Trophoblast cell (in vitro differentiated cells and primary cell): ENCODE measurements around the gene VSIG10.

Experiments used
- DNase-seq, 2 donors: peaks; one replicate each; pipeline ENCODE4 v3.0.0-alpha.2; 2016
- H2AFZ ChIP-seq: 2 replicates; pipeline ENCODE4 v1.6.1; 2013; ENCODE audit warnings: low read length, moderate library complexity, mild to moderate bottlenecking; ENCODE audit not compliant: insufficient read depth, poor library complexity
- H2AK5ac ChIP-seq: 2 replicates; pipeline ENCODE4 v1.6.1; 2013; ENCODE audit warnings: mild to moderate bottlenecking, low read length
- H2BK120ac ChIP-seq: 2 replicates; pipeline ENCODE4 v1.6.1; 2013; ENCODE audit warnings: low read length, mild to moderate bottlenecking, moderate library complexity; ENCODE audit not compliant: insufficient read depth, poor library complexity
- H2BK12ac ChIP-seq: 2 replicates; pipeline ENCODE4 v1.6.1; 2013; ENCODE audit warnings: mild to moderate bottlenecking, low read length, moderate library complexity
- H2BK5ac ChIP-seq: 2 replicates; pipeline ENCODE4 v1.6.1; 2013; ENCODE audit warnings: low read length, low read depth, moderate library complexity, mild to moderate bottlenecking; ENCODE audit not compliant: poor library complexity
- H3K14ac ChIP-seq: 2 replicates; pipeline ENCODE4 v1.6.1; 2013; ENCODE audit warnings: mild to moderate bottlenecking, low read length
- H3K18ac ChIP-seq: 2 replicates; pipeline ENCODE4 v1.6.1; 2013; ENCODE audit warnings: mild to moderate bottlenecking, low read length
- H3K23ac ChIP-seq: 2 replicates; pipeline ENCODE4 v1.6.1; 2013; ENCODE audit warnings: low read length
- H3K27ac ChIP-seq: 2 replicates; pipeline ENCODE4 v1.5.1; 2013; ENCODE audit warnings: low read depth, mild to moderate bottlenecking, inconsistent platforms, low read length, moderate library complexity
- H3K27me3 ChIP-seq: 2 replicates; pipeline ENCODE4 v1.6.1; 2013; ENCODE audit warnings: inconsistent platforms, mild to moderate bottlenecking, low read length, moderate library complexity; ENCODE audit not compliant: insufficient read depth
- H3K36me3 ChIP-seq, 2 experiments: 1 replicate in 1 of 2; 2 replicates in 1 of 2; pipeline ENCODE4 v1.6.1; 2013; ENCODE audit warnings: low read length in 2 of 2, mild to moderate bottlenecking in 2 of 2, moderate library complexity in 1 of 2; ENCODE audit not compliant: insufficient read depth in 2 of 2, control insufficient read depth in 1 of 2
- H3K4ac ChIP-seq: 2 replicates; pipeline ENCODE4 v1.6.1; 2013; ENCODE audit warnings: low read depth, mild to moderate bottlenecking, low read length, moderate library complexity
- H3K4me1 ChIP-seq, 2 experiments: 1 replicate in 1 of 2; 2 replicates in 1 of 2; pipeline ENCODE4 v1.6.1; 2013; ENCODE audit warnings: low read length in 2 of 2, mild to moderate bottlenecking in 2 of 2, moderate library complexity in 1 of 2; ENCODE audit not compliant: insufficient read depth in 2 of 2, control insufficient read depth in 1 of 2
- H3K4me2 ChIP-seq: 2 replicates; pipeline ENCODE4 v1.6.1; 2013; ENCODE audit warnings: inconsistent platforms, mild to moderate bottlenecking, low read length, moderate library complexity
- H3K4me3 ChIP-seq: 2 replicates; pipeline ENCODE4 v1.5.1; 2013; ENCODE audit warnings: mild to moderate bottlenecking, low read depth, low read length, inconsistent platforms
- H3K79me1 ChIP-seq: one replicate; pipeline ENCODE4 v1.6.1; 2013; ENCODE audit warnings: low read length
- H3K79me2 ChIP-seq: 2 replicates; pipeline ENCODE4 v1.6.1; 2013; ENCODE audit warnings: low read length, mild to moderate bottlenecking; ENCODE audit not compliant: control insufficient read depth, insufficient read depth, poor library complexity
- H3K9ac ChIP-seq: 2 replicates; pipeline ENCODE4 v1.6.1; 2013; ENCODE audit warnings: mild to moderate bottlenecking, low read length
- H3K9me3 ChIP-seq: 2 replicates; pipeline ENCODE4 v1.6.1; 2013; ENCODE audit warnings: low read depth, mild to moderate bottlenecking, control low read depth, inconsistent platforms, low read length; ENCODE audit not compliant: insufficient read depth
- H4K12ac ChIP-seq: 2 replicates; pipeline ENCODE4 v1.6.1; 2013; ENCODE audit warnings: low read depth, mild to moderate bottlenecking, low read length, moderate library complexity
- H4K8ac ChIP-seq: 2 replicates; pipeline ENCODE4 v1.6.1; 2013; ENCODE audit warnings: low read depth, mild to moderate bottlenecking, low read length, moderate library complexity
- H4K91ac ChIP-seq: one replicate; pipeline ENCODE4 v1.6.1; 2013; ENCODE audit warnings: low read depth, mild to moderate bottlenecking, low read length, moderate library complexity
- WGBS: extraction: QIAGEN DNeasy Blood & Tissue Kit; methylation state at CpG from one replicate; pipeline ENCODE4 v1.1.7; 2013; ENCODE audit warnings: missing lambda C conversion rate; ENCODE audit not compliant: insufficient read length, insufficient coverage; ENCODE audit errors: extremely low coverage; 5-methylcytosine and 5-hydroxymethylcytosine counted together

Gene VSIG10

DNA sequence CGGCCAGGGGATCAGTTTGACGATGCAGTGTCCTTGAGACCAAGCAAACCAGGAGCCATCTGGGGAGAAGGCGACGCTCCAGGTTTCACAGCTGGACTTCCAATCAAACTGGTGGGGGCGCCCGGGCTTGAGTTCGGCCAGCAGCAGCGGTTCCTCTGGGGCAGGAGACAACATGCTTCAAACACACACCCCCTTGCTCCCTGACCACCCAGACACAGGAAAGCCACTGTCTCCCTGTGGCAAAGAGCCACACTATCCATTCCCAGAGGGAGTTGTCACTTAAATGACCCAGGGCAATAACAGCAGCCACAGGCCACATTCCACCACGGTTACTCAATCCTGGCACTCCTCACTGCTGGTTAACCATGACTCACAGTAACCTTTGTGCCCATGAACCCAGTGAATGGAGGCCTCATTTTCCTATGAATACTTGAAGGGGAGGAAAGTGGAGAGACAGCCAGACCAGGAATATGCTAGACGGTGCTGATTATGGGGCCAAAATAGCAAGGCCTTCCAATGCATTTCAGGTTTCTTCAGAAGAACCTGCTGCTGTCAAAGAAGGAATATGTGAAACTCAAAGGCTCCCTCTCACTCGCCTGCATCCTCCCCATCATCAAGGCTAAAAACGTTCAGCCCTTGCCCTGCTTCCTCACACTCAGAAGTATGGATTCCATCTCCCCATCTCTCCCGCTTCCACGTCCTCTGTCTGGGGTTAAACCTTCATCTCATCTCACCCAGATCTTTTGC, 51.3 kb downstream of the VSIG10 start:
- H4K12ac ChIP-seq = no peak overlapping the region
- peak; percentile 97 to 99 for DNase-seq
- no peaks in the 10 kb centered on the region for H3K27me3 ChIP-seq
- no peaks in the 10 kb centered on the region for H3K79me2 ChIP-seq
- peaks cover 6 to 12% of the 10 kb centered on the region in 2 experiments for H3K4me1 ChIP-seq
- no peak overlapping the region for H3K4ac ChIP-seq
- no peak overlapping the region for H3K9ac ChIP-seq
- no peak overlapping the region for H3K4me3 ChIP-seq
- H2AK5ac ChIP-seq = no peak overlapping the region
- peak overlapping the region; percentile 20 for H4K91ac ChIP-seq
- H3K27ac ChIP-seq = peak overlapping the region; percentile 36
- H3K23ac ChIP-seq = no peak overlapping the region
- no CpG with 5 or more reads among the region's 14 CpGs for WGBS
- peak overlapping the region; percentile 14 for H3K4me2 ChIP-seq
- H2AFZ ChIP-seq = no peak overlapping the region
- no peak overlapping the region for H3K14ac ChIP-seq
- H4K8ac ChIP-seq = no peak overlapping the region
- H3K9me3 ChIP-seq = no peaks in the 10 kb centered on the region
- H2BK12ac ChIP-seq = peak overlapping the region; percentile 41
- peaks cover 15% of the 10 kb centered on the region in 2 experiments for H3K36me3 ChIP-seq
- H3K79me1 ChIP-seq = peaks cover 4% of the 10 kb centered on the region
- no peak overlapping the region for H3K18ac ChIP-seq
- no peak overlapping the region for H2BK5ac ChIP-seq
- H2BK120ac ChIP-seq = peak overlapping the region; percentile 14

DNA sequence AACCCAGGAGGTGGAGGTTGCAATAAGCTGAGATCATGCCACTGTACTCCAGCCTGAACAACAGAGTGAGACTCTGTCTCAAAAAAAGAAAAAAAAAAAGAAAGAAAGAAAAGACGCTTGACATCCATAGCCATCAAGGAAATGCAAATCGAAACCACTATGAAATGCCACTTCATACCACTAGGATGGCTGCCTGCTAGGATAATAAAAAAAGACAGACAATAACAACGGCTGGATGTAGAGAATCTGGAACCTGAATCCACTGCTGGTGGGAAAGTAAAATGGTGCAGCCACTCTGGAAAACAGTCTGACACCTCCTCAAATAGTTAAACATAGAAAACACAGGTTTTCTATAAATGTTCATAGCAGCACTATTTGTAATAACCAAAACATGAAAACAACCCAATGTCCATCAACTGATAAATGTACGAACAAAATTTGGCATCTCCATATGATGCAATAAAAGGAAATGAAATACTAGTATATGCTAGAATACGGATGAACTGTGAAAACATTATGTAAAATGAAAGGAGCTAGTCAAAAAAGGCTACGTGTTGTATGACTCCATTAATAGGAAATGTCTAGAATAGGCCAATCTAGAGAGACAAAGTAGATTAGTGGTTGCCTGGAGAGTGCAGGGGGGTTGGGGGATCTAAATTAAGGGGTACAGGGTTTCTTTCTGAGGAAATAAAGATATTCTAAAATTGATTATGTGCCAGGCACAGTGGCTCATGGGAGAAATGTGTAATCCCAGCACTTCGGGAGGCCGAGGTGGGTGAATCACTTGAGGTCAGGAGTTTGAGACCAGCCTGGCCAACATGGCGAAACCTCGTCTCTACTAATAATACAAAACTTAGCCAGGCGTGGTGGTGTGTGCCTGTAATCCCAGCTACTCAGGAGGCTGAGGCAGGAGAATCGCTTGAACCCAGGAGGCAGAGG, 52.6 kb downstream of the VSIG10 start:
- no CpG with 5 or more reads among the region's 12 CpGs for WGBS
- peaks cover 4% of the 10 kb centered on the region for H3K79me1 ChIP-seq

DNA sequence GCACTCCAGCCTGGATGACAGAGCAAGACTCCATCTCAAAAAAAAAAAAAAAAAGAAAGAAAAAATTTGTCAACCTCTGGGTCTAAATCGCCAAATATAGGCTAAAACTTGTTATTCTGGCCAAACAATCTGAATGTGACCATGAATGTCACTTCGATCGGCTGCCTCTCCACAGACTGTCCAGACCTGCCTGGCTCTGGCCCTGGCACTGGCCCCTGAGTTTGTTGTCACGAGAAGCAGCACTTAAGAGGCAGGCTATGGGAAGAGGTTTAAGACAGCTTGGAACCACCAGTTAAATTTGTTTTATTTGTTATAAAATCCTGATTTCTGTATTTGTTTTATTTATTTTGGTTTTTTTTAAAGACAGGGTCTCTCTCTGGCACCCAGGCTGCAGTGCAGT, 57.4 kb downstream of the VSIG10 start:
- Histone ChIP-seq H3K14ac (no peak overlapping the region), H3K4me3 (no peak overlapping the region), H3K79me1 (no peaks in the 10 kb centered on the region), H3K23ac (no peak overlapping the region), H4K12ac (no peak overlapping the region), H3K27ac (no peak overlapping the region), H2BK12ac (no peak overlapping the region), H2AK5ac (no peak overlapping the region), H2AFZ (no peak overlapping the region), H4K91ac (no peak overlapping the region), H2BK120ac (no peak overlapping the region), H3K18ac (no peak overlapping the region), H3K9me3 (peaks cover 3% of the 10 kb centered on the region), H3K27me3 (no peaks in the 10 kb centered on the region), H3K79me2 (no peaks in the 10 kb centered on the region), H3K4ac (no peak overlapping the region), H3K4me1 (no peaks in the 10 kb centered on the region), H4K8ac (no peak overlapping the region), H3K4me2 (no peak overlapping the region), H2BK5ac (no peak overlapping the region), H3K36me3 (peaks cover 31 to 33% of the 10 kb centered on the region in 2 experiments), H3K9ac (no peak overlapping the region)
- WGBS = no CpG with 5 or more reads among the region's 4 CpGs
- DNase-seq = no peak

More for the DNA sequence above, 52.6 kb downstream of the VSIG10 start:
- Histone ChIP-seq H3K27me3 (no peaks in the 10 kb centered on the region), H2BK5ac (no peak overlapping the region), H3K14ac (no peak overlapping the region), H2AK5ac (no peak overlapping the region), H3K36me3 (peaks cover 15% of the 10 kb centered on the region in 2 experiments), H3K4me3 (no peak overlapping the region), H3K23ac (no peak overlapping the region), H4K91ac (no peak overlapping the region), H2BK12ac (no peak overlapping the region), H4K8ac (no peak overlapping the region), H3K4me1 (peaks cover 6 to 12% of the 10 kb centered on the region in 2 experiments), H3K79me2 (no peaks in the 10 kb centered on the region), H3K9ac (no peak overlapping the region), H3K9me3 (no peaks in the 10 kb centered on the region), H2BK120ac (no peak overlapping the region), H4K12ac (no peak overlapping the region), H3K4me2 (no peak overlapping the region), H3K18ac (no peak overlapping the region), H3K27ac (no peak overlapping the region), H3K4ac (no peak overlapping the region), H2AFZ (no peak overlapping the region)
- DNase-seq = no peak

- no peak overlapping the region for H3K18ac ChIP-seq
- H3K79me2 ChIP-seq = no peaks in the 10 kb centered on the region
Observed at GRCh38 chr12:118044577-118044976, 59.2 kb downstream of the VSIG10 start.

More at GRCh38 chr12:118044577-118044976, 59.2 kb downstream of the VSIG10 start:
- Histone ChIP-seq H3K4me1 (no peaks in the 10 kb centered on the region), H3K4me3 (no peak overlapping the region), H3K36me3 (peaks cover 35 to 39% of the 10 kb centered on the region in 2 experiments), H2BK5ac (no peak overlapping the region), H3K23ac (no peak overlapping the region), H3K27me3 (no peaks in the 10 kb centered on the region), H3K4ac (no peak overlapping the region), H2AK5ac (no peak overlapping the region), H3K14ac (no peak overlapping the region), H4K8ac (no peak overlapping the region), H2AFZ (no peak overlapping the region), H3K27ac (no peak overlapping the region), H4K12ac (no peak overlapping the region), H2BK120ac (no peak overlapping the region), H4K91ac (no peak overlapping the region), H3K4me2 (no peak overlapping the region), H3K79me1 (no peaks in the 10 kb centered on the region), H2BK12ac (no peak overlapping the region), H3K9ac (no peak overlapping the region), H3K9me3 (peaks cover 3% of the 10 kb centered on the region)
- no peak for DNase-seq
- WGBS = no CpG with 5 or more reads among the region's 8 CpGs
